Naive thymus-derived CD4-positive, alpha-beta T cell (primary cell): ENCODE measurements around the gene ADM5. TPM values are rescaled to one million over a fixed set of nuclear protein-coding genes. Genes with fewer than 3 reads are reported as not detected.

Source experiments
- ATAC-seq: fragments of 150-1000 bp; cut with Tn5 transposase; 2 replicates; pipeline ENCODE4 v1.10.0; 2021; ENCODE audit warnings: mild to moderate bottlenecking, moderate library complexity
- CTCF ChIA-PET: fragments of 350-600 bp; sonication (Branson Sonifier 250); formaldehyde crosslinking; loops from one replicate; lab custom pipeline; 2021; ENCODE audit warnings: antibody characterized with exemption; lab: Charles Lee
- POLR2A ChIA-PET: fragments of 350-600 bp; sonication (Branson Sonifier 250); formaldehyde crosslinking; loops from one replicate; lab custom pipeline; 2021; ENCODE audit warnings: antibody characterized with exemption, inconsistent platforms; lab: Charles Lee
- DNase-seq, 9 donors: peaks; one replicate each; pipeline versions ENCODE4 v3.0.0 to v3.0.0-alpha.2; 2020 to 2022; ENCODE audit warnings: mixed read lengths in 1 of 9
- H3K27ac ChIP-seq: one replicate; pipeline ENCODE4 v1.7.0; 2013; ENCODE audit warnings: mild to moderate bottlenecking, low read depth, low read length, moderate library complexity
- H3K27me3 ChIP-seq, 2 donors: one replicate each; pipeline ENCODE4 v1.7.0; 2013; ENCODE audit warnings: low read length in 2 of 2, mild to moderate bottlenecking in 2 of 2, moderate library complexity in 2 of 2; ENCODE audit not compliant: control insufficient read depth in 2 of 2, insufficient read depth in 2 of 2
- H3K36me3 ChIP-seq, 3 experiments: 1 replicate in 2 of 3; 2 replicates in 1 of 3; pipeline ENCODE4 v1.7.0; 2013; ENCODE audit warnings: low read length in 3 of 3, mild to moderate bottlenecking in 3 of 3, moderate library complexity in 1 of 3; ENCODE audit not compliant: insufficient read depth in 3 of 3, control insufficient read depth in 2 of 3
- H3K4me1 ChIP-seq, 2 donors: one replicate each; pipeline ENCODE4 v1.7.0; 2013; ENCODE audit warnings: low read length in 2 of 2, mild to moderate bottlenecking in 2 of 2, moderate library complexity in 1 of 2; ENCODE audit not compliant: control insufficient read depth in 2 of 2, insufficient read depth in 2 of 2
- H3K4me3 ChIP-seq: 2 replicates; pipeline ENCODE4 v1.7.0; 2013; ENCODE audit warnings: mild to moderate bottlenecking, low read length
- H3K9me3 ChIP-seq, 3 experiments: 1 replicate in 2 of 3; 2 replicates in 1 of 3; pipeline ENCODE4 v1.7.0; 2013; ENCODE audit warnings: low read length in 3 of 3; ENCODE audit not compliant: control insufficient read depth in 2 of 3
- H3K27ac Mint-ChIP-seq, 9 donors: one replicate each; pipeline ENCODE4 v1.8.0; 2020 to 2022; ENCODE audit warnings: mixed read lengths in 9 of 9, mild to moderate bottlenecking in 8 of 9, moderate library complexity in 5 of 9, inconsistent platforms in 2 of 9
- H3K27me3 Mint-ChIP-seq, 5 donors: one replicate each; pipeline ENCODE4 v1.8.0; 2021 to 2022; ENCODE audit warnings: mixed read lengths in 5 of 5, mild to moderate bottlenecking in 1 of 5
- H3K36me3 Mint-ChIP-seq, 5 donors: one replicate each; pipeline ENCODE4 v1.8.0; 2020 to 2022; ENCODE audit warnings: mixed read lengths in 5 of 5, mild to moderate bottlenecking in 3 of 5, inconsistent platforms in 1 of 5
- H3K4me1 Mint-ChIP-seq, 7 donors: one replicate each; pipeline ENCODE4 v1.8.0; 2020 to 2022; ENCODE audit warnings: mixed read lengths in 7 of 7, mild to moderate bottlenecking in 3 of 7, inconsistent platforms in 1 of 7
- H3K4me3 Mint-ChIP-seq, 10 donors: one replicate each; pipeline ENCODE4 v1.8.0; 2020 to 2022; ENCODE audit warnings: mild to moderate bottlenecking in 10 of 10, mixed read lengths in 10 of 10, moderate library complexity in 6 of 10, inconsistent platforms in 2 of 10
- H3K9me3 Mint-ChIP-seq, 11 donors: one replicate each; pipeline ENCODE4 v1.8.0; 2020 to 2022; ENCODE audit warnings: mixed read lengths in 11 of 11, mild to moderate bottlenecking in 4 of 11, inconsistent platforms in 1 of 11, moderate library complexity in 1 of 11
- intact Hi-C, 2 donors: fragments of 100-400 bp; cut with micrococcal nuclease; formaldehyde crosslinking; loops; one replicate each; pipeline ENCODE4 v1.15.1; 2023
- polyA plus RNA-seq, 2 donors: library from polyadenylated mRNA; unstranded; fragments of 300-500 nt; fragmentation: Illumina TruSeq; gene quantifications; one replicate each; pipeline ENCODE4 v1.2.3, GENCODE V29; 2021
- total RNA-seq, 6 experiments: library from RNA in 5 of 6; stranded (reverse) in 5 of 6; gene quantifications; 1 replicate in 5 of 6; 2 replicates in 1 of 6; pipeline ENCODE4 v1.2.3 and lab custom pipeline; 2021 to 2026

The ADM5 gene
- total and polyA plus RNA-seq, 7 experiments from 2014 or later = 0.34 to 7.5 (median 4.1) TPM; not detected in 1

- H3K27me3 ChIP-seq = no peaks in the 10 kb centered on the region
- peak overlapping the region in 4 of 10 donors; percentile 12 to 47 (median 33) for H3K4me3 Mint-ChIP-seq
- H3K36me3 ChIP-seq = peaks cover 3 to 47% (median 8%) of the 10 kb centered on the region in 3 experiments
- H3K9me3 ChIP-seq = no peaks in the 10 kb centered on the region
- H3K27me3 Mint-ChIP-seq = no peaks in the 10 kb centered on the region
- ATAC-seq = peak; percentile 41
- POLR2A ChIA-PET = interaction anchor here (0.5 to 8.5 kb wide), 8 partner anchors 8 to 302 kb away, joined by 3 to 91 read pairs (median 3); partner anchors contain the start of genes ADM5, BCL2L12 and IRF3
- H3K4me3 ChIP-seq = no peak overlapping the region
- CTCF ChIA-PET = interaction anchor here (0.6 to 1.5 kb wide), 9 partner anchors 10 to 687 kb away, joined by 3 to 4 read pairs (median 4); partner anchors contain the start of gene RUVBL2
- peaks cover 15 to 39% (median 31%) of the 10 kb centered on the region in 7 donors for H3K4me1 Mint-ChIP-seq
- H3K27ac ChIP-seq = peak overlapping the region; percentile 71
- peaks cover 0 to 2% (median 0%) of the 10 kb centered on the region in 11 donors for H3K9me3 Mint-ChIP-seq
- intact Hi-C loops = loop anchor here (1.0 to 5.0 kb wide), 4 partner anchors 10 to 454 kb away; no protein-coding TSS in a partner anchor
- H3K4me1 ChIP-seq = peaks cover 18 to 23% of the 10 kb centered on the region in 2 donors
- H3K27ac Mint-ChIP-seq = peak overlapping the region in 6 of 9 donors; percentile 31 to 97 (median 80)
- DNase-seq = peak; percentile 81 to 98 (median 90)
- peaks cover 0 to 19% (median 6%) of the 10 kb centered on the region in 5 donors for H3K36me3 Mint-ChIP-seq
These were observed 8.7 kb upstream of the ADM5 start for GRCh38 chr19:49680421-49681351.

- Histone ChIP-seq H3K4me1 (peaks cover 17 to 18% of the 10 kb centered on the region in 2 donors), H3K36me3 (peaks cover 3 to 56% (median 8%) of the 10 kb centered on the region in 3 experiments), H3K27me3 (no peaks in the 10 kb centered on the region), H3K4me3 (no peak overlapping the region), H3K9me3 (no peaks in the 10 kb centered on the region), H3K27ac (no peak overlapping the region)
- intact Hi-C loops = loop anchor here in 1 of 2 donors (5.0 kb wide), 1 partner anchor 290 kb away; no protein-coding TSS in a partner anchor
- DNase-seq (no peak), ATAC-seq (no peak)
- ChIA-PET POLR2A (no interaction called here), CTCF (interaction anchor here (0.9 to 1.2 kb wide), 2 partner anchors 176 to 688 kb away, joined by 3 to 4 read pairs; partner anchors contain the start of gene RUVBL2)
- H3K27ac Mint-ChIP-seq = no peak overlapping the region
- peaks cover 0 to 2% (median 0%) of the 10 kb centered on the region in 11 donors for H3K9me3 Mint-ChIP-seq
- peaks cover 0 to 21% (median 6%) of the 10 kb centered on the region in 5 donors for H3K36me3 Mint-ChIP-seq
- H3K4me1 Mint-ChIP-seq = peaks cover 15 to 29% (median 22%) of the 10 kb centered on the region in 7 donors
- no peaks in the 10 kb centered on the region for H3K27me3 Mint-ChIP-seq
- H3K4me3 Mint-ChIP-seq = no peak overlapping the region
These were observed 7.6 kb upstream of the ADM5 start for GRCh38 chr19:49681830-49682229.

GRCh38 chr19:49682274-49682673, 7.1 kb upstream of the ADM5 start:
- Mint-ChIP-seq H3K4me1 (peaks cover 15 to 31% (median 22%) of the 10 kb centered on the region in 7 donors), H3K27me3 (no peaks in the 10 kb centered on the region), H3K27ac (peak overlapping the region in 2 of 9 donors; percentile 36 to 43), H3K36me3 (peaks cover 0 to 21% (median 6%) of the 10 kb centered on the region in 5 donors), H3K9me3 (peaks cover 0 to 2% (median 0%) of the 10 kb centered on the region in 11 donors), H3K4me3 (no peak overlapping the region)
- H3K27me3 ChIP-seq = no peaks in the 10 kb centered on the region
- H3K4me3 ChIP-seq = no peak overlapping the region
- intact Hi-C loops = loop anchor here in 1 of 2 donors (5.0 kb wide), 1 partner anchor 290 kb away; no protein-coding TSS in a partner anchor
- CTCF ChIA-PET = interaction anchor here (0.6 kb wide), 1 partner anchor 21 kb away, joined by 3 read pairs; no protein-coding TSS in a partner anchor
- ATAC-seq = no peak
- no peak overlapping the region for H3K27ac ChIP-seq
- POLR2A ChIA-PET = interaction anchor here (0.6 kb wide), 1 partner anchor 194 kb away, joined by 3 read pairs; no protein-coding TSS in a partner anchor
- H3K4me1 ChIP-seq = peaks cover 17 to 18% of the 10 kb centered on the region in 2 donors
- DNase-seq = no peak
- H3K9me3 ChIP-seq = no peaks in the 10 kb centered on the region
- H3K36me3 ChIP-seq = peaks cover 3 to 57% (median 8%) of the 10 kb centered on the region in 3 experiments

DNA sequence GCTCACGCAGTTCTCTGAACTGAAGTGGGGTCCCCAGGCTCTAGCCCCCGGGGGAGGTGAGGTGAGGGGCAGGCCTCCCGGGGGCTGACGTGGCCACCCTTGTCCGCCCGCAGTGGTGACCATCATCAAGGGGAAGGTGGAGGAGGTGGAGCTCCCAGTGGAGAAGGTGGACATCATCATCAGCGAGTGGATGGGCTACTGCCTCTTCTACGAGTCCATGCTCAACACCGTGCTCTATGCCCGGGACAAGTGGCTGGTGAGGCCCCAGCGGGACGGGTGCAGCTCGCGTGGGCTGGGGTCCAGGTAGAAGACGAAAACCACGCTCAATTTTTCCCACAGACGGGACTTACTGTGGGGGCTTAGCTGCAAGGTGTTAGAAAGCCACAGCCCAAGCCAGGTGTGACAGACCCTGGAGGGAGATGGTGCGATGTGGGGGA, 5.6 kb upstream of the ADM5 start:
- POLR2A ChIA-PET = interaction anchor here (1.4 kb wide), 1 partner anchor 181 kb away, joined by 3 read pairs; no protein-coding TSS in a partner anchor
- CTCF ChIA-PET = no interaction called here
- Mint-ChIP-seq H3K4me1 (peaks cover 4 to 28% (median 18%) of the 10 kb centered on the region in 7 donors), H3K27ac (no peak overlapping the region), H3K9me3 (peaks cover 0 to 2% (median 0%) of the 10 kb centered on the region in 11 donors), H3K27me3 (no peaks in the 10 kb centered on the region), H3K4me3 (no peak overlapping the region), H3K36me3 (peaks cover 0 to 21% (median 6%) of the 10 kb centered on the region in 5 donors)
- Histone ChIP-seq H3K27me3 (no peaks in the 10 kb centered on the region), H3K4me1 (peaks cover 10% of the 10 kb centered on the region in 2 donors), H3K36me3 (peaks cover 3 to 65% (median 8%) of the 10 kb centered on the region in 3 experiments), H3K4me3 (no peak overlapping the region), H3K27ac (no peak overlapping the region), H3K9me3 (no peaks in the 10 kb centered on the region)
- intact Hi-C loops = loop anchor here in 1 of 2 donors (5.0 kb wide), 1 partner anchor 292 kb away; no protein-coding TSS in a partner anchor
- no peak for ATAC-seq
- no peak for DNase-seq

GRCh38 chr19:49684251-49684982, 5.0 kb upstream of the ADM5 start:
- Histone ChIP-seq H3K9me3 (no peaks in the 10 kb centered on the region), H3K4me1 (peaks cover 10% of the 10 kb centered on the region in 2 donors), H3K36me3 (peaks cover 3 to 65% (median 8%) of the 10 kb centered on the region in 3 experiments), H3K27me3 (no peaks in the 10 kb centered on the region), H3K27ac (no peak overlapping the region), H3K4me3 (no peak overlapping the region)
- H3K27ac Mint-ChIP-seq = no peak overlapping the region
- DNase-seq = no peak
- H3K9me3 Mint-ChIP-seq = peaks cover 0 to 2% (median 0%) of the 10 kb centered on the region in 11 donors
- intact Hi-C loops = loop anchor here in 1 of 2 donors (5.0 kb wide), 1 partner anchor 292 kb away; no protein-coding TSS in a partner anchor
- no peak overlapping the region for H3K4me3 Mint-ChIP-seq
- H3K27me3 Mint-ChIP-seq = no peaks in the 10 kb centered on the region
- H3K4me1 Mint-ChIP-seq = peaks cover 4 to 29% (median 17%) of the 10 kb centered on the region in 7 donors
- ATAC-seq = no peak
- ChIA-PET POLR2A (interaction anchor here (1.4 kb wide), 1 partner anchor 181 kb away, joined by 3 read pairs; no protein-coding TSS in a partner anchor), CTCF (interaction anchor here (0.5 to 1.3 kb wide), 2 partner anchors 179 to 235 kb away, joined by 3 to 4 read pairs; no protein-coding TSS in a partner anchor)
- peaks cover 0 to 21% (median 6%) of the 10 kb centered on the region in 5 donors for H3K36me3 Mint-ChIP-seq
